Measurements from ENCODE around the gene MYO5B.

MYO5B gene

DNA sequence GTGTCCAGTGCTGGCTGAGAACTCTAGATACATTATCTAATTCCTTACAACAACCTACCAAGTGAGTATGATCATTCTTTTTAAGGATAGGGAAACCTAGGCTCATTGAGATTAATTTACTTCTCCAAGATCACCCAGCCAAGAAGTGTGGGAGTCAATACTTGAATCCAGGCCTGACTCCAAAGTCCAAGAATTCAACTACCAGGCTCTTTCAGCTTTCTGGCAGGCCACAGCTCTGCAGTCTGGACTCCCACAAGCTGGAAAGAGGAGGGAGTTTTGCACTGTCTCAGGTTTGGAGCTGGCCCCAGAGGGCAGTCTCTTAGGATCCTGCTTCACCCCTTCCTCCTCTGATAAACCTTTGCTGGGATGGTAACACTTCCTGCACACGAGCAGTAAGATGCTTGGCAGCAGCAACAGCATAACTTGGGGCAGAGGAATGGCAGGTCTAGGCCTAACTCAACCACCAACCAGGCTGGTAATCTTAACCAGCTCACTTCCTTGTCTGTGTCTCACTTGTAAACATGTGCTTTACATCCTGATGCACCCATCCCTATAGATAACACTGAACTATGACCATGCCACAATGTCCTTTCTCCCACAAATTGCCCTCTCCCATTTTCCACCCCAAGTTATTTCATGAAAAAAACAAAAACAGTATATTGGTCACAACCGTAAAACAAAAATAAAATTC lies 270.5 kb downstream of the MYO5B start:
- no peak for DNase-seq (ENCODE audit: low read depth, low spot score)

- DNase-seq (ENCODE audit: low read depth, low spot score): no peak
These were observed 272.7 kb downstream of the MYO5B start for GRCh38 chr18:49922228-49922627.

- DNase-seq (ENCODE audit: low read depth, low spot score): no peak
These were observed 273.5 kb downstream of the MYO5B start for GRCh38 chr18:49921318-49921985.

DNA sequence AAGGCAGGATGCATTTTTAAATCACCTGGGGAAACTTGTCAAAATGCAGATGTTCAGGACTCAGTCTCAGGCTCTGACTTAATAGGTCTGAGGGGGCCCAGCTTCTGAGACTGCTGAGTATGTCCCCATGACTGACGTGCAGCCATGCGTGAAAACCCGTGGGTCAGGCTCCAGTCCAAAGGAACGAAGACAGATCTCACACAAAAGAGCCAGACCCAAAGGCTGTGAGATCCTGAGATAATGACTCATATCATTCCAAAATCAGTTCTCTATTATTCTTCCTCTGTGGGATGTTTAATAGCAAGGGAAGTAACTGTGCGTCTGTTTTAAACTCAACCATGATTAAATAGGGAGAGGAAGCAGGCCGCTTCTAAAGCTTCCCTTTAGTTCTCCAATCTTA lies 274.2 kb downstream of the MYO5B start:
- no peak for DNase-seq (ENCODE audit: low read depth, low spot score)

GRCh38 chr18:49917742-49918141 lies 277.2 kb downstream of the MYO5B start:
- DNase-seq (ENCODE audit: low read depth, low spot score): no peak

DNA sequence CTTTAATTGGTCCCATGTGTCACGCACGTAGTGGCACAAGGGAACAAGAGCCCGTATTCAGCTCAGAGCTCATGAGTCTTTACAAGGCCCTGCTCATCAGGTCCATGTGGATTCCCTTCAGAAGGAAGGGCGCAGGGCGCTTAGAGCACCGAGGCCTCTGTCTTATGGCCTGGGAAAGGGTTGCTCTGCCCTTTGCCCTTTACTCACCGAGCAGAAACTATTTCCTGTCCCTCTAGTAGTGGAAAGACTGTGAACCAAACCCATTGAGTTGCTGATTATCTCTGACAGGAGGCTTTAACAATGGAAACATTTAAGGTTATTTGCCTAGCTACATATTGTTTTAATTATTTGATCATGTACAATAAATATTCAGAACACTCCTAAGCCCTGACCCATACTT lies 279.6 kb downstream of the MYO5B start:
- no peak for DNase-seq (ENCODE audit: low read depth, low spot score)

- DNase-seq (ENCODE audit: low read depth, low spot score): no peak
These were observed 281.7 kb downstream of the MYO5B start for GRCh38 chr18:49913221-49913620.

- DNase-seq (ENCODE audit: low read depth, low spot score): no peak
These were observed 283.5 kb downstream of the MYO5B start for GRCh38 chr18:49911427-49911826.

DNA sequence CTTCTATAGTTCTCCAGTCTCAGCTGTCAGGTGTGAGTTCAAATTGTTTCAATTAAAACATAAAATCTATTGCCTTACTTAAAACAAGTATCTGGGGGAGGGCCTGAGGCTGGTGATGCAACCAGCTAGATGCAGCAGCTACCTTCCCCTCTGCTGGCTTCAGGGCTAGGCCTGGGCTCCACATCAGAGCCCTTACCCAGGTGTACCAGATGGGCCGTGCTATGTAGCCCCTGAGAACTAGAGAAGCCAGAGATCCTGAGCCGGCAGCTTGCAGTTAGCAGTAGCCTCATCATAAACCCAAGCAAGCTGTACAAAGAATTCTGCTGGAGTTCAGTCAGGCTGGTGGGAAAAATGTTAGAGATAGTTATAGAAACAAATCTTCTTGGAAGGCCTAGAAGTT lies 284.0 kb downstream of the MYO5B start:
- DNase-seq (ENCODE audit: low read depth, low spot score): no peak

GRCh38 chr18:49910019-49910418 lies 284.9 kb downstream of the MYO5B start:
- DNase-seq (ENCODE audit: low read depth, low spot score): no peak

- DNase-seq (ENCODE audit: low read depth, low spot score): no peak
These were observed 287.5 kb downstream of the MYO5B start for GRCh38 chr18:49907346-49907929.

- no peak for DNase-seq (ENCODE audit: low read depth, low spot score)
These were observed 289.2 kb downstream of the MYO5B start for GRCh38 chr18:49905771-49906170.

GRCh38 chr18:49904871-49905555 lies 289.9 kb downstream of the MYO5B start:
- DNase-seq (ENCODE audit: low read depth, low spot score): no peak

DNA sequence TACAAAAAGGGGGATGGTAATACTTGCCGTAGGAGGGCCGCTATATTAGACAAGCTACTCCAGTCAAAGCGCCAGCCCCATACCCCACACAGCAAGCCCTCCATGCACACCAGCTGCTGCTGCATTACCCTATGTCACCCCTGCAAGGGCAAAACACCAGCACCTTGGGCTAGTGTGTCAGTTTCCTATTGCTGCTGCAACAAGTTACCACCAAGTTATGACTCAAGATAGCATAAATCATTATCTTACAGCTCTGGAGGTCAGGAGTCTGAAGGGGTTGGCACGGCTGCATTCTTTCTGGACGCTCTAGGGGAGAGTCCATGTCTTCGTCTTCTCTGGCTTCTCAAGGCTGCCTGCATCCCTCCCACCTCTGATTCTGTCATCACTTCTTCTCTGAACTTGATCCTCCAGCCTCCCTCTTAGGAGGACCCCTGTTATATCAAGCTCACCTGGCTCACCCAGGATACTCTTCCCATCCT lies 293.0 kb downstream of the MYO5B start:
- DNase-seq (ENCODE audit: low read depth, low spot score): no peak

DNA sequence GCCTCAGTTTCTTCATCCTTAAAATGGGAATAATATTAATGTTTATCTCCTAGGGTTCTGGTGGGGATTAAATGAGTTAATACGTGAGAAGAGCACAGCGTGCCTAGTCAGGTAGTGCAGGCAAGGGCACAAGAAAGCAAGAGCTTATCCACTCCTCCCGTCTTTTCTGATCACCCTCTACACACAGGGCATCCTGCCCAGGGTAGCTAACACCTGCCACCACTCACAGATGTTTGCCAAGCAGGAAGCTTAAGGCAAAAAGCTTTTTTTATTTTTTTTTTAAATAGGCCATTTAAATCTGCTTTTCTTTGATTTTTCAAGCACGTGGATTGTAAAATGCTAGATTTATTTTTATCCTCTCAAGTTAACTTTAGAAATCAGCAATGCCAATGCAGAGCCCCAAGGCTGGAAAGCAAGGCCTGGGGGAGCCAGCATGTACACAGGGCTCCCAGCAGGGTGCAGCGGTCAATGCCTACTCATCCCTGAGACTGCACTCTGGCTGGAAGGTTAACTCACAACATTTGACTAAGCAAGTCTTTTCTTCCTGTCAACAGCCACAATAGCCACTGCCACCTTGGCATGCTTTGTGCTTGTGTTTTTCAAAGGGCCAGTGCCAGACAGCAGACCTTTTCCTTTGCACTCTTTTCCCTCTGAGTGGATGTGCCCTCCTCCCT lies 295.2 kb downstream of the MYO5B start:
- no peak for DNase-seq (ENCODE audit: low read depth, low spot score)

DNA sequence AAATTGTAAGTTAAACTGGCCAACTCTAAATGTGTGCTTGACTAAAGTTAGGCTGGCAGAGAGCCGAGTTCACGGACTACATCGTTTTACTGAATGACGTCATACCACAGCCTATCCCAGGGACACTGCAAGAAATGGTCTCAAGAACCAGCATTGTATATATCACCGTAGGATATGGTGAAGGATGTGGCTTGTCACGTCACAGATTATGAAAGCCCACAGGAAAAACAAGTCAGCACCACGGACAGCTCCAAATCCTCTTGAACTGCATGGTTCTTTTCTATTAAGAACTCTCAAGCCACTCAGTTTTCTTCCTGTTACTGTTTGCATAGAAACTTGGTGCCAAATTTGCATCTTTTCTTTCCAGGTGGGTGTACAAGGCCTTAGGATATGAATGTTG lies 296.5 kb downstream of the MYO5B start:
- peak; percentile 3 for DNase-seq (ENCODE audit: low read depth, low spot score)

DNA sequence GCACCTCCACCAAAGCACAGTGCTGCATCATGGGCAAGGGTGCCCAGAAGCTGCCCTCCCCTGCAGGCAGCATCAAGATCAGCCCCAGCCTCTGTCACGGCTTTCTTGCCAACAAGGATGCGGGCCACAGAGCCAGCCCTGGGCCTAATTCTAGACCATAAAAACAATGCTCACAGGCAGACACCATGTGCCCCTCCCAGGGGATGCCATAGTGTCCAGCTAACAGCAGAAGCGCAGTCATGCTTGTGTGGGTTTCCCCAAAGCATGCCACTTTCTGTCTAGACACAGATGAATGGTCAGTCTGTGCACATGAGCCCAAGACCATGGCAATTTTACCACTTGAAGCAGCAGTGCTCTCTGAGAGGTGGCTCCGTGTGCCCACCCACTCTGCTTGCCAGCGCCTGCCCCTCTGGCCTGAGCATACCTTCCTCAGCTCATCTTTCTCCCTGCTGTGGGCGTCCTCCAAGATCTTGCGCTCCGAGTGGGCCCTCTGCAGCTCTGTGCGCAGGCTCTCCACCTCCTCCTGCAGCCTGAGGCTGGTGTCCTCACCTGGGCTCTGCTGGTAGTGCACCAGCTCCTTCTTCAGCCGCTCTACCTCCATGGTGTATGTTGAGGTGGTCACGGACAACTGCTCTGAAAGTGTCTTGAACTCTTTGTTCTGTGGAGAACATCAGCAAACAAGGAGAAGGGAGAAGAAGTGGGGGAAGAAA lies 300.3 kb downstream of the MYO5B start:
- DNase-seq (ENCODE audit: low read depth, low spot score): no peak

- DNase-seq (ENCODE audit: low read depth, low spot score): no peak
These were observed 301.9 kb downstream of the MYO5B start for GRCh38 chr18:49893036-49893435.

GRCh38 chr18:49892148-49892924 lies 302.6 kb downstream of the MYO5B start:
- DNase-seq (ENCODE audit: low read depth, low spot score): no peak

DNA sequence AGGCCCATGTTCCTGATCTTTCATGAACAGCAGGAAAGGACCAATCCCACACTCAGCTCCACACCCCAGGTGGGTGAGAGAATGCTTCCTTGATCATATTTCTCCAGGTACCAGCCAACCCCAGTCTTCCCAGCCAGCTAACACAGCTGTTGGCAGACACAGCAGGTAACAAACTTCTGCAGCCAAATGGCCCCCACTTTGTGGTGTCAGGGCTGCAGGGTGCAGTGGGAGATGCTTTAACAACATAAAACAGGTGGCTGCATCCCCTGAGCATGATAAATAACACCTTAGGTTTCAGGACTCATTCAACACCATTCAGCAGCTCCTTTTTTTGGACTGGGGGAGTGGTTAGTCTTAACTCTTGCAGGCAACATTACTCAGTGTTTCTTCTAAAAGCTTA lies 304.9 kb downstream of the MYO5B start:
- DNase-seq (ENCODE audit: low read depth, low spot score): no peak

Data from activated naive CD8-positive, alpha-beta T cell treated with anti-CD3 and anti-CD28 coated beads, Interleukin-2, amount 50 U/mL, for 16 hours (primary cell).